GM23248 (cell line): ENCODE results near the gene ARHGAP10.

ENCODE experiments used
- EZH2 ChIP-seq: fragments of 200-600 bp; sonication (generic); IDR thresholded peaks from 2 replicates; pipeline ENCODE4 v1.6.1; 2018; ENCODE audit warnings: antibody characterized with exemption, mild to moderate bottlenecking; ENCODE audit not compliant: insufficient read depth, poor library complexity, severe bottlenecking
- EZH2phosphoT487 ChIP-seq: fragments of 200-600 bp; sonication (generic); IDR thresholded peaks from 2 replicates; pipeline ENCODE4 v1.6.1; 2018; ENCODE audit warnings: antibody characterized with exemption, moderate library complexity, mild to moderate bottlenecking, low read depth; ENCODE audit not compliant: insufficient read depth

DNA sequence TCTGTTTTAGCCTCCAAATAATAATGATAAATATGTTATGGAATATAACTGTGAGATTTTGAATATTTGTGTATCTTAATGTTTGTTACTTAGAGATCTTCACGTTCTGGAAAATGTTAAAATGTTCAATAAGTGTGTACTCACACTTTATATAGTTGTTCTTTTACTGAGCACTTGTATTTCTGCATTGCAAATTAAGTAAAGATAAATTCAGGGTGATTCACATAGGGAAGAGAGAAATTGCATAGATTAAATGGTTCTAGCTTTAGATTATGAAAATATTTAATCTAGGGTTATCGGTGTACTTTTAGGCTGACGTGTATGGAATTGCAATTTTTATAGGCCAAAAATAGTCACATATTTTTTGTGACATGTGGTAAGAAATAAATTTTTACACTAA, 148.6 kb downstream of the ARHGAP10 start:
- TF ChIP-seq EZH2 (no peak), EZH2phosphoT487 (no peak)
